ENCODE measurements around the gene CMKLR1.

CMKLR1 gene

DNA sequence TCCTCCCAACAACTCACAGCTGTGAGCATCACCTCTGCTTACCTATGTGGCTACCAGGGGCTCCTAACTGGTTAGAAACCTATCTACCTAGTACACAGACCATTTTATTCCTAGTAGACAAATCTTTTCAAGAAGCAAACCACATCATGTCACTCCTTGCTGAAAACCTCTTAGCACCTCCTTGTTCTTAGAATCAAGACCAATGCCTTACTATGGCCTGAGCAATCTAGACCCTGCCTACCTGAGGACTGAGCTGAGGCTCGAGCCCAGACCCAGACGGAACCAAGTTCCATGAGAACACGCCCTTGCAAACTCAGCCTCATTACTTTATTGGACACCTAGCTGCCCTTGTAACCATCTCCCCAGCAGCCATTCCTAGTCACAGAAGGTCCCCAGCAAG lies 32.6 kb downstream of the CMKLR1 start:
- TF ChIP-seq, protein P1, sequence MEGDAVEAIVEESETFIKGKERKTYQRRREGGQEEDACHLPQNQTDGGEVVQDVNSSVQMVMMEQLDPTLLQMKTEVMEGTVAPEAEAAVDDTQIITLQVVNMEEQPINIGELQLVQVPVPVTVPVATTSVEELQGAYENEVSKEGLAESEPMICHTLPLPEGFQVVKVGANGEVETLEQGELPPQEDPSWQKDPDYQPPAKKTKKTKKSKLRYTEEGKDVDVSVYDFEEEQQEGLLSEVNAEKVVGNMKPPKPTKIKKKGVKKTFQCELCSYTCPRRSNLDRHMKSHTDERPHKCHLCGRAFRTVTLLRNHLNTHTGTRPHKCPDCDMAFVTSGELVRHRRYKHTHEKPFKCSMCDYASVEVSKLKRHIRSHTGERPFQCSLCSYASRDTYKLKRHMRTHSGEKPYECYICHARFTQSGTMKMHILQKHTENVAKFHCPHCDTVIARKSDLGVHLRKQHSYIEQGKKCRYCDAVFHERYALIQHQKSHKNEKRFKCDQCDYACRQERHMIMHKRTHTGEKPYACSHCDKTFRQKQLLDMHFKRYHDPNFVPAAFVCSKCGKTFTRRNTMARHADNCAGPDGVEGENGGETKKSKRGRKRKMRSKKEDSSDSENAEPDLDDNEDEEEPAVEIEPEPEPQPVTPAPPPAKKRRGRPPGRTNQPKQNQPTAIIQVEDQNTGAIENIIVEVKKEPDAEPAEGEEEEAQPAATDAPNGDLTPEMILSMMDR (IDR thresholded peaks at IDR 0.05; ENCODE audit: low read depth, low read length, missing control alignments) = no peak
- no peak overlapping the region for H3K4me3 ChIP-seq (ENCODE audit: low read depth, low read length)
- no peak for DNase-seq (ENCODE audit: low read depth)

DNA sequence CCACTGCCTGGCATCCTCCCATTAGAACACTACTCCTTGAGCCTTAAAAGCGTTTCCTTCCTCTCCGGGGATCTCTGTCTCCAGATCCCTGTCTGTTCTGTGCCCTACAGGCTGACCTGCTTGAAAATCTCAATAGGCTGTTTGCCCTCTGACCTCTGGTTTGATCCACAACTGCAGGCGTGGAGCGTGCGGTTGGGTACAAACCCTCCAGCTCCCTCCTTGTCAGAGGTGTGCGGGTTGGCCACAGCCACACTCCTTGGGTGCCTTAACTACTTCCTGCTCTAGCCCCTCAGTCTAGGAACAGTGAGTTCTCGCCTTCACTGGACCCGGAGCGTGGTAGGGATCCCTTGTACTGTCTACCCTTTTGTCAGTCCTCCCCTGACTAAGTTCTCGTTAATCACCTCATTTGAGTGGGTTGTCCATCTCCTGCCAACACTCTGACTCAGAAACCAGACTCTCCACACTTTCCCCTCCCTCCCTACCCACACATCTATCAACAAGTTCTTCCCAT lies 33.1 kb downstream of the CMKLR1 start:
- DNase-seq (ENCODE audit: low read depth) = no peak
- TF ChIP-seq, protein P1 (IDR thresholded peaks at IDR 0.05; ENCODE audit: low read depth, low read length, missing control alignments) = no peak
- no peak overlapping the region for H3K4me3 ChIP-seq (ENCODE audit: low read depth, low read length)

DNA sequence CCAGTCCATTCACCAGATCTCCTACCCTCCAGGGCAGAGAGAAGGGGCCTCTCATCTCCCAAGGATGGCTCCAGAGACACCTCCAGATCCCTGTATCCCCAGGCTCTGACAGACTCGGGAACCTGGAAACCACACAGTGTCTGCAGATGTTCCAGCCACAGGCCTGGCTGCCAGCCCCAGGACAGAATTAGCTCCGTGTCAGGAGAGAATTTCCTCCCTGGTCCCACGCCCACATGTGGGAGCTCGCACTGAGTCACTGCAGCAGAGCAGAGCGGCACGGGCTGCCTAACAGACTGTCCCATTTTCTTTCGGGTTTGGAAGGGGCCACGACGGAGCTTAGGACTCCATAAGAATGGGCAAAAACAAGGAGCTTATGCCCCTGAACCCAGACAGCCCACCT lies 33.6 kb downstream of the CMKLR1 start:
- no peak overlapping the region for H3K4me3 ChIP-seq (ENCODE audit: low read depth, low read length)

DNA sequence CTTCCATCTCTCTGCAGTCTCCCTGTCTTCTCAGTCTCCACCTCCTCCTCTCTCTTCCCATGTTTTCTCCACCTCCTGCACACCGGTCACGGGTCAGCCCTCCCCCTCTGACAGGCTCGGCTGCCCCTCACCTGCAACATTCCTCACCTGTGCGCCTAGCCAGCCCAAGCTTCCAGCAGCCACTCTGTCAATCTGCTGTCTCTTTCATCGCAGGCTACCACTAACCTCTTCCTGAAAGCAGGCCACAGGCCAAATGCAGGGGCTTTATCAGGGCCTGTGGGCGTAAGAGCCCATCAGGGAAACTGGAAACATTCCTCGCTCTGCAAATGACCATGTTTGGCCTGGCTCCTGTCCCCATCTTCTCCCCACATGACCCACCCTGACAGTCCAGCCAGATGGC lies 34.5 kb downstream of the CMKLR1 start:
- DNase-seq (ENCODE audit: low read depth) = no peak
- H3K4me3 ChIP-seq (ENCODE audit: low read depth, low read length) = no peak overlapping the region
- TF ChIP-seq, protein P1 (IDR thresholded peaks at IDR 0.05; ENCODE audit: low read depth, low read length, missing control alignments) = no peak

More for the DNA sequence above, 33.6 kb downstream of the CMKLR1 start:
- no peak for DNase-seq (ENCODE audit: low read depth)
- TF ChIP-seq, protein P1 (IDR thresholded peaks at IDR 0.05; ENCODE audit: low read depth, low read length, missing control alignments) = no peak

DNA sequence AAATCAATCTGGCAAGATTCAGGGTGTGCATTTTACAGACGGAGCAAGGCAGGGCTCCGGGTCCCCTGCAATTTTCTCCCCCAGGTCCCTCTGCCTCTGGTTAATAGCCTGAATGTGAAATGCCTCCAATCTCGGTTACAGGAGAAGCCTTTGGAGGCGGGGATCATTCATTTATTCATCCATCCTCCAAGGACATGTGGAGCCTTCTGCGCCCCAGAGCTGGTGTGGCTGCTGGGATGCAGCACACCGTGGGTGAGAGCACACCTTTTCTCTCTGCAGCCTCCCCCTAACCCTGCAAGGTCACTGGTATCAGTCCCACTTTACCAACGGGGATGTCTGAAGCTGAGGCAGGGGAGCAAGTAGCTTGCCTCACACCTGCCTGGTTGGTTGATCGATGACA lies 35.4 kb downstream of the CMKLR1 start:
- no peak overlapping the region for H3K4me3 ChIP-seq (ENCODE audit: low read depth, low read length)
- DNase-seq (ENCODE audit: low read depth) = no peak
- TF ChIP-seq, protein P1 (IDR thresholded peaks at IDR 0.05; ENCODE audit: low read depth, low read length, missing control alignments) = no peak

DNA sequence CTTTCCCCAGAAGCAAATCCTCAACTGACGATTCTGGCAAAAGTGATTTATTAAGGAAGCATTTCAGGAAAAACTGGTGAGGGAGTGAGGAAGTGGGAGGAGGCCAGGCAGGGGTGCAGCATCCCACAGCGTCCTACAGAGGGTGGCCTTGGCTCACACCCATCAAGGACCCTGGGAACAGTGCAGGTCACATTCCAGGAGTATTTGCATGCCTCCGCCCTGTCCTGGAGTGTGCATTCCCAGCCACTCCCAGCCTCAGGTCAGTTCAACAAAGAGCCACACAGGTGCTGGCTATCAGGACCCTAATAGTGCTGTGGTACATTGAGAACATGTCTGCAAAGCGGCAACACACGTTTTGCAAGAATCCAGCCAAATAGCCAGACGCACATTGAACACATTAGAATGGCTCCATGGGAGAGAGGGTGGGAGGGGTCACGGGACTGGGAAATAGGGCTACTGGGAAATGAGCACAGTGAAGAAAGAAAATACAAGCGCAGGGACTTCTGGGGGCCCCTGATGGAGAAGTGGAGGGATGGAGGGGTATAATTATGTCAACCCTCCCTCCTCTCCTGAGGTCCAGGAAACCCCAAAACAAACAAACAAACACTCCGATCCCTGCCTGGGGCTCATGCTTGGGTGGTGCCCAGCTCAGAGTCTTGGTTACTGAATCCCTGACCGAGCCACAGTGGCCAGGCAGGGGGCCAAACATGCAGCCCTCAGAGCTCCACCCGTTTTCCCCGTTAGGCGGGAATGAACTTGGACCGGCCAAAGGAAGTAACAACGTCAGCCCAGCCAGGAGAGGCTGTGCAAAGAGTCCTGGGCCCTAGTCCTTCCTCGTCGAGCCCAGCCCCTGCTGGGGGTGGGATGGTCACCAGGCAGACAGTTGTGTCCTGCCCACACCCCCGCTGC lies 36.5 kb downstream of the CMKLR1 start:
- TF ChIP-seq, protein P1 (IDR thresholded peaks at IDR 0.05; ENCODE audit: low read depth, low read length, missing control alignments) = no peak
- no peak for DNase-seq (ENCODE audit: low read depth)
- no peak overlapping the region for H3K4me3 ChIP-seq (ENCODE audit: low read depth, low read length)

Measured in GM12864 (cell line).